H9 (cell line): Measurements from ENCODE around the gene OBSL1. TPM values are rescaled to one million over a fixed set of nuclear protein-coding genes. Genes with fewer than 3 reads are reported as not detected.

Experiments used
- DNase-seq: peaks from one replicate; pipeline ENCODE4 v3.0.0-alpha.2; 2017
- H2AFZ ChIP-seq: one replicate; pipeline ENCODE4 v1.6.1; 2013; ENCODE audit warnings: mild to moderate bottlenecking, low read length, control low read depth, moderate library complexity
- H2AK5ac ChIP-seq: 2 replicates; pipeline ENCODE4 v1.6.1; 2013; ENCODE audit warnings: low read length, control low read depth, mixed read lengths; ENCODE audit not compliant: insufficient read length
- H2BK120ac ChIP-seq: one replicate; pipeline ENCODE4 v1.6.1; 2013; ENCODE audit warnings: low read depth, mild to moderate bottlenecking, low read length, control low read depth, inconsistent platforms; ENCODE audit not compliant: poor library complexity, severe bottlenecking
- H2BK12ac ChIP-seq: 2 replicates; pipeline ENCODE4 v1.6.1; 2013; ENCODE audit warnings: low read length, control low read depth, mixed read lengths, low read depth; ENCODE audit not compliant: insufficient read length
- H2BK15ac ChIP-seq: 2 replicates; pipeline ENCODE4 v1.6.1; 2013; ENCODE audit warnings: low read depth, low read length, control low read depth
- H2BK20ac ChIP-seq: one replicate; pipeline ENCODE4 v1.6.1; 2013; ENCODE audit warnings: low read depth, mild to moderate bottlenecking, low read length, control low read depth, inconsistent platforms; ENCODE audit not compliant: poor library complexity, severe bottlenecking
- H2BK5ac ChIP-seq: 2 replicates; pipeline ENCODE4 v1.6.1; 2013; ENCODE audit warnings: low read length, control low read depth, mixed read lengths; ENCODE audit not compliant: insufficient read length
- H3K14ac ChIP-seq: 2 replicates; pipeline ENCODE4 v1.6.1; 2013; ENCODE audit warnings: low read length, control low read depth; ENCODE audit not compliant: insufficient read depth
- H3K18ac ChIP-seq: 2 replicates; pipeline ENCODE4 v1.6.1; 2013; ENCODE audit warnings: low read depth, mild to moderate bottlenecking, mixed read lengths, low read length, control low read depth; ENCODE audit not compliant: insufficient read length
- H3K23ac ChIP-seq: 2 replicates; pipeline ENCODE4 v1.6.1; 2013; ENCODE audit warnings: low read length, control low read depth, mixed read lengths, low read depth; ENCODE audit not compliant: insufficient read length
- H3K23me2 ChIP-seq: 2 replicates; pipeline ENCODE4 v1.6.1; 2013; ENCODE audit warnings: low read depth, mild to moderate bottlenecking, mixed read lengths, low read length, control low read depth; ENCODE audit not compliant: insufficient read length, poor library complexity, severe bottlenecking
- H3K27ac ChIP-seq: 2 replicates; pipeline ENCODE4 v1.5.1; 2013; ENCODE audit warnings: low read length, control low read depth, mixed read lengths, low read depth; ENCODE audit not compliant: insufficient read length
- H3K27me3 ChIP-seq: 2 replicates; pipeline ENCODE4 v1.6.1; 2013; ENCODE audit warnings: low read length, control low read depth, inconsistent platforms; ENCODE audit not compliant: insufficient read depth
- H3K4ac ChIP-seq: 2 replicates; pipeline ENCODE4 v1.6.1; 2013; ENCODE audit warnings: low read depth, mild to moderate bottlenecking, control low read depth, inconsistent platforms, low read length, moderate library complexity
- H3K4me1 ChIP-seq: 2 replicates; pipeline ENCODE4 v1.6.1; 2013; ENCODE audit warnings: low read length, control low read depth, inconsistent platforms; ENCODE audit not compliant: insufficient read depth
- H3K4me2 ChIP-seq: 2 replicates; pipeline ENCODE4 v1.6.1; 2013; ENCODE audit warnings: low read length, control low read depth, mixed read lengths; ENCODE audit not compliant: insufficient read length, insufficient read depth
- H3K56ac ChIP-seq: 2 replicates; pipeline ENCODE4 v1.6.1; 2013; ENCODE audit warnings: low read depth, mild to moderate bottlenecking, mixed read lengths, low read length, control low read depth; ENCODE audit not compliant: insufficient read length
- H3K79me1 ChIP-seq: 2 replicates; pipeline ENCODE4 v1.6.1; 2013; ENCODE audit warnings: low read depth, mild to moderate bottlenecking, moderate library complexity, low read length, control low read depth, inconsistent platforms; ENCODE audit not compliant: insufficient read depth, poor library complexity, severe bottlenecking
- H3K79me2 ChIP-seq: 2 replicates; pipeline ENCODE4 v1.6.1; 2013; ENCODE audit warnings: low read length, control low read depth, inconsistent platforms; ENCODE audit not compliant: insufficient read depth
- H3K9ac ChIP-seq: 2 replicates; pipeline ENCODE4 v1.6.1; 2013; ENCODE audit warnings: low read length, control low read depth, mixed read lengths; ENCODE audit not compliant: insufficient read length; ENCODE audit errors: extremely low read depth
- H3K9me3 ChIP-seq: one replicate; pipeline ENCODE4 v1.6.1; 2013; ENCODE audit warnings: low read depth, low read length, inconsistent platforms; ENCODE audit not compliant: control insufficient read depth
- H3T11ph ChIP-seq: one replicate; pipeline ENCODE4 v1.6.1; 2013; ENCODE audit warnings: mild to moderate bottlenecking, low read length, control low read depth, inconsistent platforms
- H4K20me1 ChIP-seq: one replicate; pipeline ENCODE4 v1.6.1; 2013; ENCODE audit not compliant: control insufficient read depth, insufficient read length, insufficient read depth
- H4K5ac ChIP-seq: 2 replicates; pipeline ENCODE4 v1.6.1; 2013; ENCODE audit warnings: low read depth, mild to moderate bottlenecking, mixed read lengths, low read length, control low read depth; ENCODE audit not compliant: insufficient read length
- H4K8ac ChIP-seq: replicated peaks from 2 replicates; pipeline ENCODE4 v1.6.1; 2013; ENCODE audit warnings: low read length, control low read depth, mixed read lengths, low read depth; ENCODE audit not compliant: insufficient read length
- H4K91ac ChIP-seq: 2 replicates; pipeline ENCODE4 v1.6.1; 2013; ENCODE audit warnings: low read depth, mild to moderate bottlenecking, moderate library complexity, mixed read lengths, low read length, control low read depth; ENCODE audit not compliant: insufficient read length
- H3K27ac Mint-ChIP-seq, 3 experiments: 2 replicates in 2 of 3; 3 replicates in 1 of 3; pipeline ENCODE4 v1.8.0; 2020 to 2021; ENCODE audit warnings: mixed read lengths in 3 of 3, mild to moderate bottlenecking in 1 of 3, moderate library complexity in 1 of 3
- H3K27me3 Mint-ChIP-seq: 2 replicates; pipeline ENCODE4 v1.8.0; 2021; ENCODE audit warnings: low read depth, mild to moderate bottlenecking, moderate library complexity, mixed read lengths
- H3K36me3 Mint-ChIP-seq, 3 experiments: 2 replicates in 2 of 3; 3 replicates in 1 of 3; pipeline ENCODE4 v1.8.0; 2020 to 2021; ENCODE audit warnings: low read depth in 3 of 3, mixed read lengths in 3 of 3; ENCODE audit not compliant: insufficient read depth in 1 of 3
- H3K4me1 Mint-ChIP-seq, 2 experiments: 2 replicates each; pipeline ENCODE4 v1.8.0; 2020; ENCODE audit warnings: mixed read lengths in 2 of 2
- H3K4me3 Mint-ChIP-seq, 2 experiments: 2 replicates in 1 of 2; 3 replicates in 1 of 2; pipeline ENCODE4 v1.8.0; 2020 to 2021; ENCODE audit warnings: mild to moderate bottlenecking in 2 of 2, mixed read lengths in 2 of 2, moderate library complexity in 1 of 2
- H3K9me3 Mint-ChIP-seq, 2 experiments: 2 replicates in 1 of 2; 3 replicates in 1 of 2; pipeline ENCODE4 v1.8.0; 2020; ENCODE audit warnings: mild to moderate bottlenecking in 2 of 2, mixed read lengths in 2 of 2, moderate library complexity in 1 of 2
- WGBS: extraction: QIAGEN DNeasy Blood & Tissue Kit; methylation state at CpG from one replicate; pipeline ENCODE4 v1.1.7; 2013; ENCODE audit warnings: missing lambda C conversion rate, low lambda C conversion rate, mixed read lengths; ENCODE audit not compliant: insufficient read length; ENCODE audit errors: extremely low coverage; 5-methylcytosine and 5-hydroxymethylcytosine counted together
- total RNA-seq: library from RNA; stranded (reverse); gene quantifications from 2 replicates; pipeline ENCODE4 v1.2.1, GENCODE V29; 2021
- TF ChIP-seq, protein P1 (sequence below): fragments of 200-600 bp; sonication (generic); conservative IDR thresholded peaks from 3 replicates; pipeline ENCODE4 v1.8.0; 2021; ENCODE audit warnings: antibody characterized with exemption, mild to moderate bottlenecking

The OBSL1 gene
- total RNA-seq, 1 experiment from 2014 or later: 140 TPM

DNA sequence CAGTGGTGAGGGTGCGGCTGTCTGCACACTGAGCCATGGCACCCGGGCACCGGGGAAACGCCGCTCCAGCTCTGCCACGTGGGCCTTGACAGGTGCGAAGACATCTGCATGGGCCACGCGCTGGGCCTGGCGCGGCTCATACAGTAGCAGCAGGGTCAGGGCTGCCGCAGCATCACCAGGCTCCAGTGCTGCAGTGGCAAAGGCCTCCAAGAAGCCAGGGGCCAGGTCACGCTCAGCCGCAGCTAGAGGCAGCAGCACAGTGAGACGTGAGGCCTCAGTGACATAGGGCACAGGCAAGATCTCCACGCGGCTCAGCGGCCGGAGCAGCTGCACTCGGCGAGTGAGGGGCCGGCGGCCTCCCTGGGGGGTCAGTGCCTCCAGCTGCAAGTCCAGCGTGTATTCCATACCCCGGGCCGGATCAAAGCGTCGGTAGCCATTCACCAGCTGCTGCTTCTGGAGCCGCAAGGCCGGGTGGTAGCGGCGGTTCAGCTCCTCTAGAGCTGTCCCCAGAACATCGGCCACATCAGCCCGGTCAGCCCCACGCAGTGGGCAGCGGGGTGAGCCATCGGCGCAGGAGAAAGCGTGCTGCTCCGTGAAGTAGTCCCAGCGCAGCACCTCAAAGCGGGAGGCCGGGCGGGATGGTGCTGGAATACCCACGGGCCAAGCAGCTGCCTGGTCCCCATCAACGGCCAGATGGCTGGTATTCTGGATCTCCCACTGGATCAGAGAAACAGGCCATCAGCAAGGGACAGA, 31.2 kb downstream of the OBSL1 start:
- DNase-seq: no peak
- Histone ChIP-seq H2BK120ac (no peak overlapping the region), H3K9ac (no peak overlapping the region), H3K4me2 (no peak overlapping the region), H4K20me1 (no peaks in the 10 kb centered on the region), H3K27ac (no peak overlapping the region), H3K4ac (no peak overlapping the region), H3K23me2 (peaks cover 16% of the 10 kb centered on the region), H3K14ac (no peak overlapping the region), H4K5ac (no peak overlapping the region), H2BK5ac (no peak overlapping the region), H3K79me1 (no peaks in the 10 kb centered on the region), H2AFZ (no peak overlapping the region), H3T11ph (no peak overlapping the region), H2BK12ac (no peak overlapping the region), H2BK15ac (no peak overlapping the region), H2AK5ac (no peak overlapping the region), H2BK20ac (no peak overlapping the region), H3K4me1 (peaks cover 8% of the 10 kb centered on the region; the same call in 1 of the 2 replicates), H3K79me2 (no peaks in the 10 kb centered on the region), H3K18ac (no peak overlapping the region), H4K8ac (no peak overlapping the region), H3K9me3 (no peaks in the 10 kb centered on the region), H3K23ac (no peak overlapping the region), H3K56ac (no peak overlapping the region), H4K91ac (no peak overlapping the region), H3K27me3 (no peaks in the 10 kb centered on the region)
- peaks cover 0 to 4% of the 10 kb centered on the region in 2 experiments; a peak in 2 of 5 replicates for H3K9me3 Mint-ChIP-seq
- TF ChIP-seq, protein P1, sequence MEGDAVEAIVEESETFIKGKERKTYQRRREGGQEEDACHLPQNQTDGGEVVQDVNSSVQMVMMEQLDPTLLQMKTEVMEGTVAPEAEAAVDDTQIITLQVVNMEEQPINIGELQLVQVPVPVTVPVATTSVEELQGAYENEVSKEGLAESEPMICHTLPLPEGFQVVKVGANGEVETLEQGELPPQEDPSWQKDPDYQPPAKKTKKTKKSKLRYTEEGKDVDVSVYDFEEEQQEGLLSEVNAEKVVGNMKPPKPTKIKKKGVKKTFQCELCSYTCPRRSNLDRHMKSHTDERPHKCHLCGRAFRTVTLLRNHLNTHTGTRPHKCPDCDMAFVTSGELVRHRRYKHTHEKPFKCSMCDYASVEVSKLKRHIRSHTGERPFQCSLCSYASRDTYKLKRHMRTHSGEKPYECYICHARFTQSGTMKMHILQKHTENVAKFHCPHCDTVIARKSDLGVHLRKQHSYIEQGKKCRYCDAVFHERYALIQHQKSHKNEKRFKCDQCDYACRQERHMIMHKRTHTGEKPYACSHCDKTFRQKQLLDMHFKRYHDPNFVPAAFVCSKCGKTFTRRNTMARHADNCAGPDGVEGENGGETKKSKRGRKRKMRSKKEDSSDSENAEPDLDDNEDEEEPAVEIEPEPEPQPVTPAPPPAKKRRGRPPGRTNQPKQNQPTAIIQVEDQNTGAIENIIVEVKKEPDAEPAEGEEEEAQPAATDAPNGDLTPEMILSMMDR: no peak
- H3K36me3 Mint-ChIP-seq: peaks cover 18 to 28% (median 21%) of the 10 kb centered on the region in 3 experiments
- H3K27me3 Mint-ChIP-seq: peaks cover 12% of the 10 kb centered on the region
- no peak overlapping the region for H3K27ac Mint-ChIP-seq
- peaks cover 39 to 40% of the 10 kb centered on the region in 2 experiments for H3K4me1 Mint-ChIP-seq
- H3K4me3 Mint-ChIP-seq: no peak overlapping the region
- WGBS: no CpG with 5 or more reads among the region's 46 CpGs
